SK-N-SH (cell line): ENCODE results near the gene ABCB9. TPM values are rescaled to one million over a fixed set of nuclear protein-coding genes. Genes with fewer than 3 reads are reported as not detected.

ENCODE experiments used
- CTCF ChIA-PET: fragments of 300-600, 350-600 bp; formaldehyde crosslinking; extraction: SDS; loops from one replicate; lab custom pipeline; 2021; lab: Yijun Ruan, JAX
- POLR2A ChIA-PET: fragments of 350-600 bp; sonication (Branson Sonifier 250); formaldehyde crosslinking; extraction: SDS; loops from one replicate; lab custom pipeline; 2020; ENCODE audit warnings: antibody characterized with exemption, inconsistent platforms; lab: Yijun Ruan, JAX
- DNase-seq: peaks from one replicate; pipeline ENCODE4 v3.0.0; 2012
- H2AFZ ChIP-seq: fragments of 200-600 bp; sonication (generic); 2 replicates; pipeline ENCODE4 v1.8.1; 2016; ENCODE audit warnings: antibody characterized with exemption, mild to moderate bottlenecking, low read depth
- H3F3A ChIP-seq: fragments of 200-600 bp; sonication (generic); replicated peaks from 2 replicates; pipeline ENCODE3; 2016; ENCODE audit warnings: antibody characterized with exemption, mild to moderate bottlenecking; ENCODE audit not compliant: insufficient read depth
- H3K27ac ChIP-seq, 2 experiments: fragments of 200-500 bp in 1 of 2; fragments of 200-600 bp in 1 of 2; sonication (Bioruptor generic) in 1 of 2; sonication (generic), shearing (Covaris generic) in 1 of 2; 2 replicates each; pipeline versions ENCODE4 v1.5.1 to v1.6.1; 2014 to 2016; ENCODE audit warnings: low read depth in 2 of 2, inconsistent platforms in 1 of 2, low read length in 1 of 2, mild to moderate bottlenecking in 1 of 2, mixed read lengths in 1 of 2
- H3K27me3 ChIP-seq: fragments of 200-600 bp; sonication (generic), shearing (Covaris generic); 2 replicates; pipeline ENCODE4 v1.6.1; 2016; ENCODE audit warnings: mixed run types; ENCODE audit not compliant: insufficient read depth
- H3K36me3 ChIP-seq, 2 experiments: fragments of 200-500 bp in 1 of 2; fragments of 200-600 bp in 1 of 2; sonication (Bioruptor generic) in 1 of 2; sonication (generic) in 1 of 2; replicated peaks in 1 of 2; 2 replicates each; pipeline versions ENCODE3 to v1.5.1; 2014 to 2016; ENCODE audit warnings: low read length in 1 of 2, mild to moderate bottlenecking in 1 of 2; ENCODE audit not compliant: insufficient read depth in 2 of 2, control insufficient read depth in 1 of 2
- H3K4me1 ChIP-seq, 2 experiments: fragments of 200-500 bp in 1 of 2; fragments of 200-600 bp in 1 of 2; sonication (Bioruptor generic) in 1 of 2; sonication (generic), shearing (Covaris generic) in 1 of 2; 2 replicates each; pipeline versions ENCODE4 v1.5.1 to v1.6.1; 2014 to 2016; ENCODE audit warnings: low read depth in 1 of 2, low read length in 1 of 2, mixed run types in 1 of 2; ENCODE audit not compliant: insufficient read depth in 2 of 2, control insufficient read depth in 1 of 2
- H3K4me2 ChIP-seq: fragments of 200-600 bp; sonication (generic), shearing (Covaris generic); 2 replicates; pipeline ENCODE4 v1.6.1; 2017; ENCODE audit warnings: mixed run types
- H3K4me3 ChIP-seq, 2 experiments: fragments of 200-500 bp in 1 of 2; fragments of 200-600 bp in 1 of 2; sonication (Bioruptor generic) in 1 of 2; sonication (generic), shearing (Covaris generic) in 1 of 2; 2 replicates each; pipeline versions ENCODE4 v1.5.1 to v1.8.1; 2014 to 2016; ENCODE audit warnings: low read depth in 2 of 2, inconsistent platforms in 1 of 2, low read length in 1 of 2, mild to moderate bottlenecking in 1 of 2, mixed read lengths in 1 of 2, moderate library complexity in 1 of 2
- H3K79me2 ChIP-seq: fragments of 200-600 bp; sonication (generic); 2 replicates; pipeline ENCODE4 v1.8.1; 2017; ENCODE audit warnings: mild to moderate bottlenecking; ENCODE audit not compliant: insufficient read depth
- H3K9ac ChIP-seq: fragments of 200-600 bp; sonication (generic); 2 replicates; pipeline ENCODE4 v1.6.1; 2017; ENCODE audit warnings: mixed run types
- H3K9me2 ChIP-seq: fragments of 200-600 bp; sonication (generic); 2 replicates; pipeline ENCODE4 v1.6.1; 2017; ENCODE audit warnings: mixed run types
- H3K9me3 ChIP-seq: fragments of 200-600 bp; sonication (generic); 2 replicates; pipeline ENCODE4 v1.6.1; 2017; ENCODE audit warnings: mixed run types, mild to moderate bottlenecking, moderate library complexity
- H4K20me1 ChIP-seq: fragments of 200-600 bp; sonication (generic); 2 replicates; pipeline ENCODE4 v1.6.1; 2017; ENCODE audit warnings: mild to moderate bottlenecking, mixed run types; ENCODE audit not compliant: insufficient read depth
- CHD2 ChIP-seq: fragments of 150-350 bp; IDR thresholded peaks from 2 replicates; pipeline ENCODE4 v1.6.1; 2018; ENCODE audit warnings: low read length; ENCODE audit not compliant: partially characterized antibody
- CTCF ChIP-seq: fragments of 200-600 bp; sonication (generic); IDR thresholded peaks from 2 replicates; pipeline ENCODE4 v1.6.1; 2017; ENCODE audit warnings: antibody characterized with exemption, mild to moderate bottlenecking, moderate library complexity
- EP300 ChIP-seq, 2 experiments: IDR thresholded peaks; 2 replicates each; pipeline versions ENCODE4 v1.4.0 to v1.6.1; 2012; ENCODE audit warnings: borderline replicate concordance in 1 of 2, low read depth in 1 of 2, low read length in 1 of 2
- EZH2phosphoT487 ChIP-seq: fragments of 200-600 bp; sonication (generic); IDR thresholded peaks from 2 replicates; pipeline ENCODE4 v1.6.1; 2017; ENCODE audit warnings: low read depth, mixed run types, mild to moderate bottlenecking, antibody characterized with exemption, moderate library complexity, borderline replicate concordance
- FOSL2 ChIP-seq: IDR thresholded peaks from 2 replicates; pipeline ENCODE4 v1.4.0; 2012; ENCODE audit warnings: low read depth, mild to moderate bottlenecking, moderate library complexity, borderline replicate concordance
- FOXJ3 ChIP-seq: sonication (generic); formaldehyde crosslinking; IDR thresholded peaks from 2 replicates; pipeline ENCODE4 v1.5.1; 2020; ENCODE audit warnings: mild to moderate bottlenecking, missing genetic modification reagents
- FOXM1 ChIP-seq: IDR thresholded peaks from 2 replicates; pipeline ENCODE4 v1.4.0; 2012; ENCODE audit warnings: low read depth, mild to moderate bottlenecking
- MEF2A ChIP-seq: IDR thresholded peaks from 2 replicates; pipeline ENCODE4 v1.4.0; 2012; ENCODE audit warnings: low read depth, borderline replicate concordance
- NFIC ChIP-seq: IDR thresholded peaks from 2 replicates; pipeline ENCODE4 v1.4.0; 2012; ENCODE audit warnings: borderline replicate concordance
- NRF1 ChIP-seq: IDR thresholded peaks from 2 replicates; pipeline ENCODE4 v1.6.1; 2012; ENCODE audit warnings: low read depth, mild to moderate bottlenecking, low read length
- PBX3 ChIP-seq: IDR thresholded peaks from 2 replicates; pipeline ENCODE4; 2012
- RAD21 ChIP-seq: IDR thresholded peaks from 2 replicates; pipeline ENCODE4 v1.6.1; 2012; ENCODE audit warnings: mild to moderate bottlenecking, low read length
- RCOR1 ChIP-seq: fragments of 150-350 bp; IDR thresholded peaks from 2 replicates; pipeline ENCODE4 v1.6.1; 2017; ENCODE audit warnings: antibody characterized with exemption, low read length
- SIN3A ChIP-seq: IDR thresholded peaks from 2 replicates; pipeline ENCODE4 v1.6.1; 2012; ENCODE audit warnings: low read depth, mild to moderate bottlenecking, low read length, moderate library complexity, borderline replicate concordance
- SMC3 ChIP-seq: IDR thresholded peaks from 2 replicates; pipeline ENCODE4 v1.6.1; 2012; ENCODE audit warnings: low read depth, low read length, improper control_type of control experiment
- TAF1 ChIP-seq: IDR thresholded peaks from 2 replicates; pipeline ENCODE4 v1.6.1; 2012; ENCODE audit warnings: low read depth, mild to moderate bottlenecking, low read length, moderate library complexity, borderline replicate concordance
- TCF12 ChIP-seq: IDR thresholded peaks from 2 replicates; pipeline ENCODE4 v1.4.0; 2012
- YY1 ChIP-seq: IDR thresholded peaks from 2 replicates; pipeline ENCODE4 v1.4.0; 2012; ENCODE audit warnings: low read depth, mild to moderate bottlenecking
- WGBS: methylation state at CpG from one replicate; pipeline ENCODE4 v1.1.6; 2017; ENCODE audit warnings: low lambda C conversion rate; 5-methylcytosine and 5-hydroxymethylcytosine counted together
- polyA plus RNA-seq, 3 experiments: library from polyadenylated mRNA; depleted of rRNA; stranded (reverse); fragments of >200 nt; gene quantifications; 2 replicates each; pipeline ENCODE4 v1.2.3, GENCODE V29; 2012

The ABCB9 gene
- polyA plus RNA-seq, 1 of the 3 experiments (the other 2 are of a cell fraction): 6.2 TPM

DNA sequence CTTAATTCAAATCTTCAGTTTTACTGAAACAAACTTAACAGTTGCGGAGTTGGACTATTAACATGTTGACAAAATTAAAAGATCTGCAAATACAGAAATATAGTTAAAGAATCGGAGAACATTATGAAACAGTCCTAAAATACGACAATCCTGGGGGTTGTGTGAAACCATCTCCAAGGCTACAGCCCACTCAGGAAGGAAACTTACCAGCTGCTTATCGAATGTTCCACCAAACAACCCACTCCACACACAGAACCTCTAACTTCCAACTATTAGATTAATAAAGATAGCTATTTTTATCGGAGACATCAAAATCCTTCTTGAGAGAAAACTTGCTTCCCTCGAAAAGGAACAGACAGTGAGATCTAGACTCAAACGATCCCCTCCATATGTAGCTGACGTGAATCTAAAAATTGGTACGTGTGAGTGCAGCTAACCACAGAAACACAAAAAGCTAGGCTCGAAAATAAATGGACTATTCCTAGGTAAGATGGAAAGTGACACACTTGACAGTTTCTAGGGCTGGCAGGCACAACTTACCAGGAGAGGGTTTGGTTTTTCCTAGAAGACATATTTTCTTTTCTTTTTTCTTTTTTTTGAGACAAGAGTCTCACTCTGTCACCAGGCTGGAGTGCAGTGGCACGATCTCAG is 83.2 kb downstream of the ABCB9 start:
- CTCF ChIA-PET: interaction anchor here (0.7 to 3.6 kb wide), 8 partner anchors 9 to 411 kb away, joined by 3 to 15 read pairs (median 4); no protein-coding TSS in a partner anchor
- H3K9ac ChIP-seq: no peak overlapping the region
- H3K4me2 ChIP-seq: no peak overlapping the region
- H3K4me3 ChIP-seq: no peak overlapping the region
- no peak for TF ChIP-seq TCF12
- no peak for TF ChIP-seq YY1
- H3K79me2 ChIP-seq: peaks cover 98% of the 10 kb centered on the region
- DNase-seq: no peak
- peaks cover 7 to 36% of the 10 kb centered on the region in 2 experiments; a peak in 3 of 4 replicates for H3K4me1 ChIP-seq
- H2AFZ ChIP-seq: no peak overlapping the region
- 95% methylated on average over 11 of the region's 11 CpGs for WGBS
- POLR2A ChIA-PET: no interaction called here
- no peak overlapping the region for H3K27ac ChIP-seq
- H3K9me2 ChIP-seq: no peaks in the 10 kb centered on the region
- H3F3A ChIP-seq: peaks cover 15% of the 10 kb centered on the region
- H3K36me3 ChIP-seq: no peaks in the 10 kb centered on the region
- H4K20me1 ChIP-seq: peaks cover 55% of the 10 kb centered on the region
- no peaks in the 10 kb centered on the region for H3K9me3 ChIP-seq
- H3K27me3 ChIP-seq: no peaks in the 10 kb centered on the region

DNA sequence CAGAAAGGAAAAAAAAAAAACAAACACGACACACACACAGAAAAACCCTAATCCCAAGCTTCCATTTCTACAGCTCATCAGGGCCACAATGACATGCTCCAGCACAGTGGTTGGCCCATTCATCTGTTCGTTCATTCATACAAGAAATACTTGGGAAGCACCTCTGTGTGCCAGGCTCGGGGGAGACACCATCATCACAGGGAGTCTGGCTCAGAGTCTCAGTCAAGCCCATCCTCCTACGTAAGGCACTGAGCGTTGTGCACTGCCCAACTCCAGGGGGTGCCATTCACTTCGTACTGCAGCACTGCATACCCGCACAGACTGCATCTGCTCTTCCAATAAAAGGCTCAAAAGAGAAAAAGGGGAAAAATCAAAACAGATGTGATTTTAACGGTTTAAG is 85.6 kb downstream of the ABCB9 start:
- Histone ChIP-seq H3K4me2 (no peak overlapping the region), H3K27ac (no peak overlapping the region), H3K27me3 (no peaks in the 10 kb centered on the region), H3K9me2 (no peaks in the 10 kb centered on the region), H3K79me2 (peaks cover 98% of the 10 kb centered on the region), H4K20me1 (peaks cover 45% of the 10 kb centered on the region), H3F3A (peaks cover 10% of the 10 kb centered on the region), H3K4me1 (peaks cover 4 to 28% of the 10 kb centered on the region in 2 experiments; a peak in 2 of 4 replicates), H2AFZ (no peak overlapping the region), H3K9me3 (no peaks in the 10 kb centered on the region), H3K9ac (no peak overlapping the region), H3K4me3 (no peak overlapping the region; a peak in 1 of 4 replicates), H3K36me3 (no peaks in the 10 kb centered on the region)
- ChIA-PET POLR2A (no interaction called here), CTCF (interaction anchor here (0.6 to 3.6 kb wide), 16 partner anchors 9 to 76 kb away, joined by 3 to 15 read pairs (median 6); no protein-coding TSS in a partner anchor)
- peak; percentile 71 for DNase-seq
- 60% methylated on average over 8 of the region's 8 CpGs for WGBS
- TF ChIP-seq SMC3: peak; percentile 58
- no peak for TF ChIP-seq EP300 (IDR thresholded peaks at IDR 0.05; ENCODE audit: borderline replicate concordance in 1 of 2, low read depth in 1 of 2, low read length in 1 of 2)
- peak; percentile 57 for TF ChIP-seq CTCF
- peak; percentile 67 for TF ChIP-seq RAD21

DNA sequence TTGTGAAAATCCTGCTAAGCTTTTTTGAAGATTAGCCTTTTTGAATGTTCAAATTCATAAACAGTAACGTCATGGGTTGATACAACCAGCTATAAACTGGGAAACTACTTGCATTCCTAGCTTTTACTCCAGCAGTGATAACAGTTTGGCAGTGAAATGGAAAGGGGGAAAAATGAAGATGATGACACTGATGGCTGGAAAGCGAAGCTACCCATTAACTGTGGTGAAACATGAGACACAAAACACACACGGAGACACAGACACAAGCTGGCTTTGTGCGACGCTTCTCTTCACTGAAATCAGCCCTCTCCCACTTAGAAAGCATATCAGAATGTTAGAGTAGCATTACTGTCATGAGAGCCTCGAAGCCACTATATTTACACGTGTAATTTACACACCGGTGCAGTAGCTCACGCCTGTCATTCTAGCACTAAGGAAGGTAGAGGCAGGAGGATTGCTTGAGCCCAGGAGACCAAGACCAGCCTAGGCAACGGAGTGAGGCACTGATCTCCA is 86.1 kb downstream of the ABCB9 start:
- ChIA-PET POLR2A (no interaction called here), CTCF (interaction anchor here (0.6 to 3.6 kb wide), 17 partner anchors 8 to 76 kb away, joined by 3 to 15 read pairs (median 6); no protein-coding TSS in a partner anchor)
- Histone ChIP-seq H3K4me1 (peaks cover 6 to 26% of the 10 kb centered on the region in 2 experiments; a peak in 2 of 4 replicates), H3K9me2 (no peaks in the 10 kb centered on the region), H2AFZ (no peak overlapping the region), H3K27me3 (no peaks in the 10 kb centered on the region), H3K27ac (no peak overlapping the region), H4K20me1 (peaks cover 43% of the 10 kb centered on the region), H3K9me3 (no peaks in the 10 kb centered on the region), H3K4me2 (no peak overlapping the region), H3K79me2 (peaks cover 99% of the 10 kb centered on the region), H3K9ac (no peak overlapping the region), H3K36me3 (no peaks in the 10 kb centered on the region), H3K4me3 (no peak overlapping the region), H3F3A (peaks cover 12% of the 10 kb centered on the region)
- no peak for DNase-seq
- WGBS: 94% methylated on average over 10 of the region's 10 CpGs
- TF ChIP-seq RCOR1 (no peak), CHD2 (no peak), NFIC (no peak), SIN3A (no peak), FOXM1 (no peak), TAF1 (no peak), RAD21 (no peak), EZH2phosphoT487 (no peak), FOSL2 (no peak), MEF2A (no peak), EP300 (IDR thresholded peaks at IDR 0.05; ENCODE audit: borderline replicate concordance in 1 of 2, low read depth in 1 of 2, low read length in 1 of 2) (no peak), FOXJ3 (CRISPR knock-in tag) (no peak), NRF1 (no peak), PBX3 (no peak)
